Keratinocyte (primary cell): Measurements from ENCODE around the gene ANKMY1. TPM values are rescaled to one million over a fixed set of nuclear protein-coding genes. Genes with fewer than 3 reads are reported as not detected.

ENCODE experiments used
- DNase-seq: peaks from one replicate; pipeline ENCODE4 v3.0.0-alpha.2; 2011; ENCODE audit warnings: low read depth, missing footprints, low spot score
- FAIRE-seq: peaks from 2 replicates; lab custom pipeline; 2011; peaks lifted over from hg19 to GRCh38; lab: Jason Lieb, UNC
- H2AFZ ChIP-seq: 2 replicates; pipeline ENCODE4 v1.6.0; 2012; ENCODE audit warnings: low read length, control low read depth, inconsistent platforms; ENCODE audit not compliant: control insufficient read depth
- H3K27ac ChIP-seq: 2 replicates; pipeline ENCODE4 v1.5.1; 2011; ENCODE audit warnings: low read length; ENCODE audit not compliant: control insufficient read depth, insufficient read depth
- H3K27me3 ChIP-seq: 3 replicates; pipeline ENCODE4 v1.6.0; 2011; ENCODE audit warnings: low read length; ENCODE audit not compliant: control insufficient read depth, insufficient read depth; ENCODE audit errors: extremely low read depth
- H3K36me3 ChIP-seq, 2 experiments: 2 replicates in 1 of 2; 3 replicates in 1 of 2; pipeline ENCODE4 v1.5.1; 2011; ENCODE audit warnings: low read length in 2 of 2, mild to moderate bottlenecking in 1 of 2; ENCODE audit not compliant: control insufficient read depth in 2 of 2, insufficient read depth in 2 of 2; ENCODE audit errors: extremely low read depth in 1 of 2
- H3K4me1 ChIP-seq: 3 replicates; pipeline ENCODE4 v1.5.1; 2011; ENCODE audit warnings: low read length; ENCODE audit not compliant: control insufficient read depth, insufficient read depth; ENCODE audit errors: extremely low read depth
- H3K4me2 ChIP-seq: 3 replicates; pipeline ENCODE4 v1.6.0; 2011; ENCODE audit warnings: low read depth, low read length; ENCODE audit not compliant: control insufficient read depth, insufficient read depth; ENCODE audit errors: extremely low read depth
- H3K4me3 ChIP-seq, 3 experiments: fragments of 200-600 bp in 1 of 3; sonication (generic) in 1 of 3; 2 replicates in 2 of 3; 3 replicates in 1 of 3; pipeline ENCODE4 v1.5.1; 2011 to 2016; ENCODE audit warnings: low read length in 3 of 3, mild to moderate bottlenecking in 3 of 3, control low read depth in 2 of 3, inconsistent platforms in 1 of 3, low read depth in 1 of 3, mixed read lengths in 1 of 3, mixed run types in 1 of 3, moderate library complexity in 1 of 3; ENCODE audit not compliant: control insufficient read depth in 2 of 3, insufficient read depth in 2 of 3; ENCODE audit errors: extremely low read depth in 1 of 3
- H3K79me2 ChIP-seq: 2 replicates; pipeline ENCODE4 v1.6.0; 2012; ENCODE audit warnings: low read length; ENCODE audit not compliant: control insufficient read depth, insufficient read depth
- H3K9ac ChIP-seq: 3 replicates; pipeline ENCODE4 v1.6.0; 2011; ENCODE audit warnings: low read length; ENCODE audit not compliant: control insufficient read depth, insufficient read depth; ENCODE audit errors: extremely low read depth
- H3K9me1 ChIP-seq: 3 replicates; pipeline ENCODE4 v1.6.0; 2011; ENCODE audit warnings: low read length; ENCODE audit not compliant: control insufficient read depth, insufficient read depth; ENCODE audit errors: extremely low read depth
- H3K9me3 ChIP-seq: 2 replicates; pipeline ENCODE4 v1.5.1; 2012; ENCODE audit warnings: low read depth, low read length; ENCODE audit not compliant: control insufficient read depth
- H4K20me1 ChIP-seq: 3 replicates; pipeline ENCODE4 v1.6.0; 2011; ENCODE audit warnings: low read length; ENCODE audit not compliant: control insufficient read depth, insufficient read depth; ENCODE audit errors: extremely low read depth
- CTCF ChIP-seq, 3 experiments: IDR thresholded peaks in 1 of 3; conservative IDR thresholded peaks in 1 of 3; optimal IDR thresholded peaks in 1 of 3; 2 replicates in 2 of 3; 3 replicates in 1 of 3; pipeline versions ENCODE3 to v1.5.1; 2011; ENCODE audit warnings: low read length in 3 of 3, mild to moderate bottlenecking in 3 of 3, moderate library complexity in 2 of 3, control low read depth in 1 of 3, inconsistent platforms in 1 of 3; ENCODE audit not compliant: insufficient read depth in 2 of 3; ENCODE audit errors: extremely low read depth in 1 of 3
- EZH2 ChIP-seq: IDR thresholded peaks from one replicate; pipeline ENCODE4 v1.6.1; 2012; ENCODE audit warnings: inconsistent platforms, mild to moderate bottlenecking, low read length, moderate library complexity
- dilution Hi-C: fragments of 300-500 bp; cut with MboI; formaldehyde crosslinking; loops from one replicate; pipeline ENCODE4 v1.7.0; 2020; ENCODE audit warnings: low sequenced_read_pairs; ENCODE audit not compliant: extremely low pct_ligation_motif_present
- polyA plus RNA-seq, 5 experiments: library from polyadenylated mRNA; depleted of rRNA in 3 of 5; stranded (reverse) in 3 of 5; stranded (forward) in 1 of 5; unstranded in 1 of 5; fragments of >200 nt; gene quantifications; 1 replicate in 1 of 5; 2 replicates in 3 of 5; 3 replicates in 1 of 5; pipeline versions ENCODE4 v1.2.1 to v1.2.3, GENCODE V29; 2011 to 2012; ENCODE audit warnings: missing spikeins in 2 of 5, low read depth in 1 of 5, low replicate concordance in 1 of 5

ANKMY1 gene
- polyA plus RNA-seq, 1 donor (not counting 4 experiments of a cell fraction or from before 2014, with no cell fraction given) = 3.3 TPM

DNA sequence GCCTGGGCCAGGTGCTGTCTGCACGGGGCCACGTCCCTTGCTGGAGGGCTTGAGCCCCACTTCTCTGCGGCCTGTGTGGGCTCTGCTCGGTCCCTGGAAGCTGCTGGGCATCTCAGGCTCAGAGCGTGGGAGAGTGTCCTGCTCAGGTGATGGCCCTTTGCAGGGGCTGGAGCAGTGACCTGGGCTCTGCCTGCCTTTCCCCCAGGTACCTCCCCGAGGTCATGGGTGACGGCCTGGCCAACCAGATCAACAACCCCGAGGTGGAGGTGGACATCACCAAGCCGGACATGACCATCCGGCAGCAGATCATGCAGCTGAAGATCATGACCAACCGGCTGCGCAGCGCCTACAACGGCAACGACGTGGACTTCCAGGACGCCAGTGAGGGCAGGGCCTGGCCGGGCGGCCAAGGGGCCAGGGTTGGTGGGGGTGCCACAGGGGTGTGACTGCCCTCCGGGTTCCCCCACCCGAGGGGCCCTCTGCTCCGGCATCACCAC, 92.5 kb downstream of the ANKMY1 start:
- Histone ChIP-seq H2AFZ (no peak overlapping the region), H3K9me3 (no peaks in the 10 kb centered on the region), H3K4me3 (no peak overlapping the region), H3K4me2 (no peak overlapping the region), H3K9ac (no peak overlapping the region), H3K27me3 (peaks cover 12% of the 10 kb centered on the region), H4K20me1 (peaks cover 3% of the 10 kb centered on the region), H3K79me2 (no peaks in the 10 kb centered on the region), H3K9me1 (peaks cover 2% of the 10 kb centered on the region), H3K4me1 (no peaks in the 10 kb centered on the region), H3K27ac (no peak overlapping the region), H3K36me3 (peaks cover 16 to 23% of the 10 kb centered on the region in 2 experiments)
- FAIRE-seq = no peak
- dilution Hi-C loops = no loop called here
- no peak for TF ChIP-seq EZH2
- no peak for TF ChIP-seq CTCF (optimal IDR thresholded peaks at IDR 0.05 in 1 of 3, IDR thresholded peaks at IDR 0.05 in 1 of 3, conservative IDR thresholded peaks at IDR 0.05 in 1 of 3; ENCODE audit: extremely low read depth in 1 of 3, insufficient read depth in 2 of 3, low read length in 3 of 3)
- no peak for DNase-seq

DNA sequence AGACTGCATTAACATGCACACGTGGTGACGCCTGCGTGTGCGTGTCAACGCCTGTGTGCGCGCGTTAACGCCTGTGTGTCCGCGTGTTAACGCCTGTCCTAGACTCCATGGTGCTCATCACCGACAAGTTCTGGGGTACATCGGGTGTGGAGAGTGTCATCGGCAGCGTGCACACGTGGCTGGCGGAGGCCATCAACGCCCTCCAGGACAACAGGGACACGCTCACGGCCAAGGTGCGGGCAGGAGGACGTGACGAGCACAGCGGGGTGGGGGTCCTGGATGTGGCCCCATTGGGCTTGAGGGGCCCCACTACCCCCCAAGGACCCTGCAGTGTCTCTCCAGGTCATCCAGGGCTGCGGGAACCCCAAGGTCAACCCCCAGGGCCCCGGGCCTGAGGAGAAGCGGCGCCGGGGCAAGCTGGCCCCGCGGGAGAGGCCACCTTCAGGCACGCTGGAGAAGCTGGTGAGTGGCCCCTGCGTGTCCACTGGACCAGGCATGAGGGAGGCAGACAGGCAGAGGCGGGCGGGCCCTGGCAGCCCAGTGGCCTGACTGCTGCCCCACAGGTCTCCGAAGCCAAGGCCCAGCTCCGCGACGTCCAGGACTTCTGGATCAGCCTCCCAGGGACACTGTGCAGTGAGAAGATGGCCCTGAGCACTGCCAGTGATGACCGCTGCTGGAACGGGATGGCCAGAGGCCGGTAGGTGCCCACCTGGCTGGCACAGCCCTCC, 93.1 kb downstream of the ANKMY1 start:
- H3K4me1 ChIP-seq = no peaks in the 10 kb centered on the region
- dilution Hi-C loops = no loop called here
- peaks cover 16 to 26% of the 10 kb centered on the region in 2 experiments for H3K36me3 ChIP-seq
- H3K9me1 ChIP-seq = peaks cover 2% of the 10 kb centered on the region
- H3K4me2 ChIP-seq = no peak overlapping the region
- H3K79me2 ChIP-seq = no peaks in the 10 kb centered on the region
- no peak overlapping the region for H2AFZ ChIP-seq
- H3K27me3 ChIP-seq = peaks cover 8% of the 10 kb centered on the region
- no peak overlapping the region for H3K27ac ChIP-seq
- H3K4me3 ChIP-seq = no peak overlapping the region
- no peak for DNase-seq
- H3K9me3 ChIP-seq = no peaks in the 10 kb centered on the region
- no peak for FAIRE-seq
- TF ChIP-seq CTCF (optimal IDR thresholded peaks at IDR 0.05 in 1 of 3, IDR thresholded peaks at IDR 0.05 in 1 of 3, conservative IDR thresholded peaks at IDR 0.05 in 1 of 3; ENCODE audit: extremely low read depth in 1 of 3, insufficient read depth in 2 of 3, low read length in 3 of 3) = no peak
- TF ChIP-seq EZH2 = no peak
- peaks cover under 1% of the 10 kb centered on the region for H4K20me1 ChIP-seq
- H3K9ac ChIP-seq = no peak overlapping the region
